AG04450 (cell line): ENCODE data around the gene IGFBP1. TPM values are rescaled to one million over a fixed set of nuclear protein-coding genes. Genes with fewer than 3 reads are reported as not detected.

Source experiments
- CTCF ChIA-PET: fragments of 300-600, 350-600 bp; formaldehyde crosslinking; extraction: SDS; loops from one replicate; lab custom pipeline; 2022; ENCODE audit warnings: antibody characterized with exemption, inconsistent platforms; lab: Charles Lee
- POLR2A ChIA-PET: fragments of 350-600 bp; formaldehyde crosslinking; extraction: SDS; loops from one replicate; lab custom pipeline; 2021; ENCODE audit warnings: antibody characterized with exemption, inconsistent platforms; lab: Yijun Ruan, JAX
- DNase-seq: peaks from one replicate; pipeline ENCODE4 v3.0.0-alpha.2; 2011; ENCODE audit warnings: low read depth, low spot score
- H3K27ac ChIP-seq: one replicate; pipeline ENCODE4 v1.5.1; 2012; ENCODE audit warnings: low read depth, low read length, control low read depth
- H3K27me3 ChIP-seq: one replicate; pipeline ENCODE4 v1.6.0; 2012; ENCODE audit warnings: low read length; ENCODE audit not compliant: control insufficient read depth, insufficient read depth
- H3K4me3 ChIP-seq: 2 replicates; pipeline ENCODE4 v1.5.1; 2011; ENCODE audit warnings: mild to moderate bottlenecking, low read depth, low read length, control low read depth
- H3K9me3 ChIP-seq: 2 replicates; pipeline ENCODE4 v1.5.1; 2012; ENCODE audit warnings: low read length; ENCODE audit not compliant: control insufficient read depth, insufficient read depth
- CTCF ChIP-seq: IDR thresholded peaks from 2 replicates; pipeline ENCODE4 v1.5.1; 2011; ENCODE audit warnings: low read depth, low read length, control low read depth, inconsistent platforms
- polyA plus RNA-seq: library from polyadenylated mRNA; depleted of rRNA; stranded (reverse); fragments of >200 nt; gene quantifications from 2 replicates; pipeline ENCODE4 v1.2.3, GENCODE V29; 2011

The IGFBP1 gene
- polyA plus RNA-seq, 1 experiment = 0.07 TPM

- CTCF ChIA-PET = interaction anchor here (0.9 to 9.5 kb wide), 10 partner anchors 10 to 1336 kb away, joined by 3 to 167 read pairs (median 8); no protein-coding TSS in a partner anchor
- no peak overlapping the region for H3K27ac ChIP-seq
- peak overlapping the region; percentile 10; the same call in 1 of the 2 replicates for H3K4me3 ChIP-seq
- no peaks in the 10 kb centered on the region for H3K9me3 ChIP-seq
- no peaks in the 10 kb centered on the region for H3K27me3 ChIP-seq
- POLR2A ChIA-PET = no interaction called here
- TF ChIP-seq CTCF = no peak
- no peak for DNase-seq
These were observed 30.3 kb downstream of the IGFBP1 start for GRCh38 chr7:45918556-45918955.

- Histone ChIP-seq H3K9me3 (no peaks in the 10 kb centered on the region), H3K27ac (no peak overlapping the region), H3K4me3 (peak overlapping the region; percentile 67), H3K27me3 (no peaks in the 10 kb centered on the region)
- no peak for TF ChIP-seq CTCF
- ChIA-PET POLR2A (no interaction called here), CTCF (interaction anchor here (1.3 to 9.5 kb wide), 5 partner anchors 10 to 1261 kb away, joined by 4 to 167 read pairs (median 18); no protein-coding TSS in a partner anchor)
- DNase-seq = no peak
These were observed 31.0 kb downstream of the IGFBP1 start for GRCh38 chr7:45919231-45919784.

GRCh38 chr7:45919993-45920459 is 31.7 kb downstream of the IGFBP1 start:
- Histone ChIP-seq H3K27ac (no peak overlapping the region), H3K9me3 (no peaks in the 10 kb centered on the region), H3K27me3 (no peaks in the 10 kb centered on the region), H3K4me3 (peak overlapping the region; percentile 67)
- DNase-seq = no peak
- no peak for TF ChIP-seq CTCF
- CTCF ChIA-PET = interaction anchor here (0.7 to 9.5 kb wide), 2 partner anchors 151 to 430 kb away, joined by 3 to 167 read pairs; no protein-coding TSS in a partner anchor
- POLR2A ChIA-PET = interaction anchor here (1.2 to 1.3 kb wide), 2 partner anchors 27 to 232 kb away, joined by 3 to 6 read pairs; no protein-coding TSS in a partner anchor

- no peaks in the 10 kb centered on the region for H3K9me3 ChIP-seq
- no peak within 1 kb of the TSS for H3K27ac ChIP-seq
- ChIA-PET CTCF (interaction anchor here (0.6 to 9.5 kb wide), 16 partner anchors 50 to 1330 kb away, joined by 3 to 167 read pairs (median 6); no protein-coding TSS in a partner anchor), POLR2A (interaction anchor here (0.6 to 1.5 kb wide), 10 partner anchors 12 to 1160 kb away, joined by 3 to 8 read pairs (median 4); no protein-coding TSS in a partner anchor)
- TF ChIP-seq CTCF = no peak
- no peaks in the 10 kb centered on the region for H3K27me3 ChIP-seq
- peak within 1 kb of the TSS; percentile 67 for H3K4me3 ChIP-seq
- DNase-seq = no peak
These were observed 32.5 kb downstream of the IGFBP1 start, which contains the start of gene IGFBP3 for GRCh38 chr7:45920502-45921380. IGFBP3 (minus strand) TSS chr7:45921272; CDS start chr7:45921140, 132 bp downstream.
